Fibroblast of lung (primary cell): Measurements from ENCODE around the gene CYSTM1. TPM values are rescaled to one million over a fixed set of nuclear protein-coding genes. Genes with fewer than 3 reads are reported as not detected.
A peak's percentile ranks its signal among the peaks of the same experiment; 100 is the strongest.

Experiments
- DNase-seq, 2 donors: peaks; one replicate each; pipeline versions ENCODE4 v3.0.0 to v3.0.0-alpha.2; 2010; ENCODE audit warnings: low read depth in 2 of 2
- H2AFZ ChIP-seq: 2 replicates; pipeline ENCODE4 v1.5.1; 2012; ENCODE audit warnings: low read length, control low read depth, inconsistent platforms
- H3K27ac ChIP-seq: 2 replicates; pipeline ENCODE4 v1.5.1; 2011; ENCODE audit warnings: low read length, control low read depth; ENCODE audit not compliant: insufficient read depth
- H3K27me3 ChIP-seq: 2 replicates; pipeline ENCODE4 v1.5.1; 2011; ENCODE audit warnings: mild to moderate bottlenecking, low read length; ENCODE audit not compliant: control insufficient read depth, insufficient read depth
- H3K36me3 ChIP-seq: 2 replicates; pipeline ENCODE4 v1.5.1; 2011; ENCODE audit warnings: low read length; ENCODE audit not compliant: control insufficient read depth, insufficient read depth
- H3K4me1 ChIP-seq: 2 replicates; pipeline ENCODE4 v1.5.1; 2011; ENCODE audit warnings: low read length; ENCODE audit not compliant: control insufficient read depth, insufficient read depth; ENCODE audit errors: extremely low read depth
- H3K4me2 ChIP-seq: 2 replicates; pipeline ENCODE4 v1.5.1; 2011; ENCODE audit warnings: low read length, control low read depth; ENCODE audit not compliant: insufficient read depth; ENCODE audit errors: extremely low read depth
- H3K4me3 ChIP-seq, 4 experiments: fragments of 200-600 bp in 1 of 4; sonication (generic) in 1 of 4; replicated peaks in 1 of 4; 2 replicates each; pipeline ENCODE4 v1.5.1; 2011 to 2016; ENCODE audit warnings: low read length in 4 of 4, low read depth in 3 of 4, mild to moderate bottlenecking in 3 of 4, control low read depth in 2 of 4, inconsistent platforms in 1 of 4, mixed read lengths in 1 of 4; ENCODE audit not compliant: insufficient read depth in 1 of 4; ENCODE audit errors: control extremely low read depth in 1 of 4
- H3K79me2 ChIP-seq: 2 replicates; pipeline ENCODE4 v1.5.1; 2012; ENCODE audit warnings: mild to moderate bottlenecking, low read length, inconsistent platforms; ENCODE audit not compliant: control insufficient read depth, insufficient read depth
- H3K9ac ChIP-seq: 2 replicates; pipeline ENCODE4 v1.5.1; 2011; ENCODE audit warnings: mild to moderate bottlenecking, low read length, control low read depth; ENCODE audit not compliant: insufficient read depth
- H3K9me3 ChIP-seq: 2 replicates; pipeline ENCODE4 v1.5.1; 2012; ENCODE audit warnings: low read depth, low read length; ENCODE audit not compliant: control insufficient read depth, insufficient read depth
- H4K20me1 ChIP-seq: 2 replicates; pipeline ENCODE4 v1.5.1; 2011; ENCODE audit warnings: low read length; ENCODE audit not compliant: control insufficient read depth, insufficient read depth; ENCODE audit errors: extremely low read depth
- CTCF ChIP-seq, 2 donors: IDR thresholded peaks in 1 of 2; conservative IDR thresholded peaks in 1 of 2; 1 replicate in 1 of 2; 2 replicates in 1 of 2; pipeline ENCODE4 v1.5.1; 2011 to 2012; ENCODE audit warnings: low read length in 2 of 2, control low read depth in 1 of 2, inconsistent platforms in 1 of 2, low read depth in 1 of 2, mild to moderate bottlenecking in 1 of 2
- EZH2 ChIP-seq: IDR thresholded peaks from 2 replicates; pipeline ENCODE4 v1.5.1; 2012; ENCODE audit warnings: low read length, control low read depth, mild to moderate bottlenecking; ENCODE audit errors: missing control alignments
- polyA plus RNA-seq, 2 donors: library from polyadenylated mRNA; depleted of rRNA in 1 of 2; stranded (reverse) in 1 of 2; unstranded in 1 of 2; fragments of >200 nt; gene quantifications; 2 replicates each; pipeline ENCODE4 v1.2.1, GENCODE V29; 2011 to 2012; ENCODE audit warnings: missing spikeins in 1 of 2
- total RNA-seq: library from RNA; depleted of rRNA; stranded (reverse); fragments of >200 nt; gene quantifications from 2 replicates; pipeline ENCODE4 v1.2.1, GENCODE V29; 2014

CYSTM1 gene
- total and polyA plus RNA-seq, 2 donors (not counting 1 experiment from before 2014, with no cell fraction given) = 24.3 to 35.8 TPM

- TF ChIP-seq CTCF (conservative IDR thresholded peaks at IDR 0.05 in 1 of 2, IDR thresholded peaks at IDR 0.05 in 1 of 2; ENCODE audit: low read depth in 1 of 2, low read length in 2 of 2) (no peak), EZH2 (no peak)
Observed at GRCh38 chr5:140213370-140213983, 38.5 kb downstream of the CYSTM1 start.

GRCh38 chr5:140214831-140215230 lies 39.8 kb downstream of the CYSTM1 start:
- peak; percentile 87 to 88 for DNase-seq
- Histone ChIP-seq H3K9me3 (no peaks in the 10 kb centered on the region), H3K4me2 (no peak overlapping the region), H3K9ac (no peak overlapping the region), H3K4me1 (no peaks in the 10 kb centered on the region), H3K36me3 (no peaks in the 10 kb centered on the region), H4K20me1 (no peaks in the 10 kb centered on the region), H3K4me3 (no peak overlapping the region), H3K79me2 (no peaks in the 10 kb centered on the region), H2AFZ (no peak overlapping the region), H3K27me3 (no peaks in the 10 kb centered on the region), H3K27ac (no peak overlapping the region)
- TF ChIP-seq CTCF (conservative IDR thresholded peaks at IDR 0.05 in 1 of 2, IDR thresholded peaks at IDR 0.05 in 1 of 2; ENCODE audit: low read depth in 1 of 2, low read length in 2 of 2) (no peak), EZH2 (no peak)

More at GRCh38 chr5:140213370-140213983, 38.5 kb downstream of the CYSTM1 start:
- H3K9me3 ChIP-seq = no peaks in the 10 kb centered on the region
- DNase-seq = no peak
- H3K36me3 ChIP-seq = no peaks in the 10 kb centered on the region
- no peaks in the 10 kb centered on the region for H3K27me3 ChIP-seq
- no peak overlapping the region for H3K9ac ChIP-seq
- H3K79me2 ChIP-seq = no peaks in the 10 kb centered on the region
- H3K27ac ChIP-seq = no peak overlapping the region
- H2AFZ ChIP-seq = no peak overlapping the region
- no peaks in the 10 kb centered on the region for H3K4me1 ChIP-seq
- H3K4me3 ChIP-seq = no peak overlapping the region
- H3K4me2 ChIP-seq = no peak overlapping the region
- no peaks in the 10 kb centered on the region for H4K20me1 ChIP-seq

- no peak for DNase-seq
- Histone ChIP-seq H3K27me3 (no peaks in the 10 kb centered on the region), H3K9me3 (no peaks in the 10 kb centered on the region), H3K36me3 (no peaks in the 10 kb centered on the region), H3K27ac (no peak overlapping the region), H3K4me2 (no peak overlapping the region), H3K79me2 (no peaks in the 10 kb centered on the region), H3K9ac (no peak overlapping the region), H3K4me3 (no peak overlapping the region), H3K4me1 (peaks cover 3% of the 10 kb centered on the region), H4K20me1 (no peaks in the 10 kb centered on the region), H2AFZ (no peak overlapping the region)
- TF ChIP-seq EZH2 = no peak
- no peak for TF ChIP-seq CTCF (conservative IDR thresholded peaks at IDR 0.05 in 1 of 2, IDR thresholded peaks at IDR 0.05 in 1 of 2; ENCODE audit: low read depth in 1 of 2, low read length in 2 of 2)
Observed at GRCh38 chr5:140215276-140215675, 40.3 kb downstream of the CYSTM1 start.
